ENCODE results near the gene ZBTB1.
A peak's percentile ranks its signal among the peaks of the same experiment; 100 is the strongest.

Gene ZBTB1

GRCh38 chr14:64504310-64504896 lies at the start of gene ZBTB1:
Gene ZBTB1, plus strand, starts transcription at chr14:64504770. Its CDS starts 16,735 bp downstream, at chr14:64521505.
- DNase-seq: peak; percentile 72 to 90

- DNase-seq: no peak
Measured at GRCh38 chr14:64459405-64460136, 45.0 kb upstream of the ZBTB1 start.

GRCh38 chr14:64461221-64461620 lies 43.3 kb upstream of the ZBTB1 start:
- DNase-seq: no peak

- DNase-seq: no peak
Measured at GRCh38 chr14:64463195-64463594, 41.4 kb upstream of the ZBTB1 start.

- no peak for DNase-seq
Measured at GRCh38 chr14:64463873-64464272, 40.7 kb upstream of the ZBTB1 start.

- peak in 1 of 2 experiments; percentile 26 for DNase-seq
Measured at GRCh38 chr14:64464651-64465050, 39.9 kb upstream of the ZBTB1 start.

GRCh38 chr14:64465191-64465822 lies 39.3 kb upstream of the ZBTB1 start, which contains the start of gene AKAP5:
Gene AKAP5, plus strand, starts transcription at chr14:64465499. Its CDS starts 2,896 bp downstream, at chr14:64468395.
- DNase-seq: peak; percentile 81 to 86

- peak in 1 of 2 experiments; percentile 16 for DNase-seq
Measured at GRCh38 chr14:64465831-64466554, 38.6 kb upstream of the ZBTB1 start.

- DNase-seq: no peak
Measured at GRCh38 chr14:64467101-64467500, 37.5 kb upstream of the ZBTB1 start.

GRCh38 chr14:64467566-64467965 lies 37.0 kb upstream of the ZBTB1 start:
- no peak for DNase-seq

GRCh38 chr14:64468451-64468850 lies 36.1 kb upstream of the ZBTB1 start:
- DNase-seq: no peak

GRCh38 chr14:64474041-64474440 lies 30.5 kb upstream of the ZBTB1 start:
- DNase-seq: peak; percentile 2 to 43

- no peak for DNase-seq
Measured at GRCh38 chr14:64474698-64475097, 29.9 kb upstream of the ZBTB1 start.

GRCh38 chr14:64475585-64476273 lies 28.8 kb upstream of the ZBTB1 start:
- DNase-seq: no peak

- no peak for DNase-seq
Measured at GRCh38 chr14:64476438-64476837, 28.1 kb upstream of the ZBTB1 start.

- DNase-seq: peak in 1 of 2 experiments; percentile 17
Measured at GRCh38 chr14:64478634-64479250, 25.8 kb upstream of the ZBTB1 start.

- DNase-seq: no peak
Measured at GRCh38 chr14:64488590-64489099, 15.9 kb upstream of the ZBTB1 start.

- no peak for DNase-seq
Measured at GRCh38 chr14:64491637-64492036, 12.9 kb upstream of the ZBTB1 start.

- no peak for DNase-seq
Measured at GRCh38 chr14:64493455-64493854, 11.1 kb upstream of the ZBTB1 start.

GRCh38 chr14:64495252-64495651 lies 9.3 kb upstream of the ZBTB1 start:
- DNase-seq: no peak

GRCh38 chr14:64496764-64497163 lies 7.8 kb upstream of the ZBTB1 start:
- DNase-seq: no peak

- DNase-seq: no peak
Measured at GRCh38 chr14:64500088-64500487, 4.5 kb upstream of the ZBTB1 start.

Data from NCI-H2081 (cell line).